HG03103 (cell line): ENCODE data around the gene SLIT3.

ENCODE experiments used
- ATAC-seq: cut with Tn5 transposase; IDR thresholded peaks from one replicate; pipeline ENCODE4 v1.9.1; 2021; ENCODE audit warnings: low read depth; ENCODE audit not compliant: unreplicated experiment

The SLIT3 gene

DNA sequence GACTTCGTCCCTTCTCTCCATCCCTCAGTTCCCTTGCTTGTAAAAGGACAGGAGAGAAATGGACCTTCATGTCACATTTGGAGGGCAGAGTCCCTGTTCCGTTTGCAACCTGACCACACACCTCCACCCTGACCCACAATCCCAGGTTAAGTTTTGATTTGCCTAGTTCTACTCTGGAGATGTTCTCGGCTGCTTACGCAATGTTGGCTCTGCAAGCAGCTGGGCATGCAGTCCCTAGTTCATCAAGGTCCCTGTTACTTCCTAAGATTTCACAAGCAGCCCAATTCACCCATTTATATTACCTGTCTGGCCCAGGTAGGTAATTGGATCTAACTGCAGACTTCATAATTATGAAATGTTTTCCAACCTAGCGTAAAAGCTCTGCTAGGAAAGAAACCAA is 28.8 kb downstream of the SLIT3 start:
- no peak for ATAC-seq

DNA sequence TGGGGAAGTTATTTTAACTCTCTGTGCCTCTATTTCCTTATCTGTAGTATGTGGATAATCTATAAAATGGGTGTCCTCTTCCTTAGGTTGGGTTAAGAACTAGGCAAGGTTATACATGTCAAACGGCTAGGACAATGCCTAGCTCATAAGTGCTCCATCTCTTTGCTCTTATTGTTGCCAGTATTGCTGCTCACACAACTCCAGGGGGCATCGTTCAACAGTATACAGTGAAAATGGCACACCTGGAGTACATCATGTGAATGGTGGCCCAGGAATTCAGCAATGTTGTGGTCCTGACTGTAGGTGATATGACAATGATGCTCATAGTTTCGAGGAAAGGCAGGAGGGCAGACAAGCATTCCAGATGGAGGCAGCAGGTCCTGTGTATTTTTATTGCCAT is 30.1 kb downstream of the SLIT3 start:
- ATAC-seq, result no peak

DNA sequence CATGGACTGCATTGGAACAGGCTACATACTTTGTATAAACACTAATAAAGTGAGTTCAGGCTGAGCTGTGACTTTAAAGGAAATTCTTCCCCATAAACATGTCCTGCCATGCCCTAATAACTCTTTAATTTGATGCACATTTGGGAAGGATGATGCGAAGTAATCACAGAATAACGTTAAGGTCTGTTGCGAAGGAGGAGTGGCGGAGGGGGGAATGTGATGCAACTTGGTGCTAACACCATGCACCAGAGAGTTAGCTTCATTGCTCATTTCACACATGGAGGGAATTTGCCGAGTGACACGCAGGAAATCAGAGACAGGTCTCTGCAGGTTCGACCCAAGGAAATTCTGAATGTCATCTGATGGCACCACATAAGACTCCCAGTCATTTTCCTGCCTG is 32.9 kb downstream of the SLIT3 start:
- ATAC-seq, result no peak

DNA sequence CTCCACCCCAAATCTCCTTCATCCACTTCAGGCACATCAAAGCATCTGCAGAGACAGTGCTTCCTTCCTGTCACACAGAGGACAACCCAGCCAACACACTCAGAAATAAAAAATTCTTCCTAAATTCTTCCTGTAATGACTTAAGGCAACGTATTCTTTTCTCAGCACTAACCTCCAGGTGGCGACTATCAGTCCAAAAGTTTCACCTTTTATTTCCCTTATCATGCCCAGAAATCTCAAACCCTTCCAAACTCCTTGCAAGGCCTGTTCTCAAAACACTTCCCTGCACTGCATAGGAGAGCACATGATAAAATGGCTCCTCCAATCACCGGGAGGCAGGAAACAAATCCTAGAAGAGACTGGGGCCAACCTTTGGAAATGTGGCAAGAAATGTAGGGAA is 35.1 kb downstream of the SLIT3 start:
- no peak for ATAC-seq

DNA sequence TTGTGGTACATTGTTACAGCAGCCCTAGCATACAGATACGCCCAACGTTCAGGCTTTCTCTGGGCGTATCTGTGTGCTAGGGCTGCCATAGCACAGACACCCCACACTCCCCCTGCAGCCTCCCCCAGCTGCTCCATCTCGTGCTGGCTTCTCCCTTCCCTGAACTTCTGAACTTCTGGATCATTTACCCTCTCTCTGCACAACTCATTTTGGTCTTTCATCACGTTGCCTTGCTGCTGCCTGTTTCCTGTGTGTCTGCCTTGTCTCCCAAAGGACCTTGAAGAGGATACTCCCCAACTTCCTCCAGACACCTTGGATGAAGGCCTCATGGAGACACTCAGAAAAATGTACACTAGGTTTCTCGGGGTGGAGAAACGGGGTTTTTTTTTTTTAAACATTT is 37.3 kb downstream of the SLIT3 start:
- ATAC-seq, result no peak

DNA sequence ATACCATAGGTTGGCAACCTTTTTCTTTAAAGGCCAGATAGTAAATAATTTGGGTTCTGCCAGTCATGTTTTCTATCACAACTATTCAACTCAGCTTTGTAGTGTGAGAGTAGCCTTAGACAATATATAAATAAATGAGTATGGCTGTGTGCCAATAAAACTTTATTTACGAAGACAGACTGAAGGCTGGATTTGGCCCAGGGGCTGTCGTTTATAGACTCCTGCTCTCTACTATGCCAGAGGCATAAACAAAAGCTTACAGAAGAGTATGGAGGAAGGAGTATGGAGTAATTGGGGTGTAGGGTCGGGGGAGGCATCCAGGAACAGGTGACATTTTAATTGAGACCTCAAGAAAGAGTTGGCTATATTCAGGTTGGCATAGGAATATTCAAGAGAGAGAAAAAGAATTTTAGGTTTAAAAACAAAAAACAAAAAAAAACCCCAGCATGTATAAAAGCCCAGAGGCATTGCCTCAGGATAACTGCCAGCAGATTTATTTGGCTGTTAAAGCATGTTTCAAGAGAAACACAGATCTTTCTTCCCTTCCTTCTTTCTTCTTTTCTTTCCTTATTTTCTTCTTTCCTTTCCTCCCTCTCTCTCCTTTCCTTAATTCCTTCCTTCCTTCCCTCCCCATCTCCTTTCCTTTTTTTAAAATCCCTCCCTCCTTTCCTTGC is 39.9 kb downstream of the SLIT3 start:
- no peak for ATAC-seq

DNA sequence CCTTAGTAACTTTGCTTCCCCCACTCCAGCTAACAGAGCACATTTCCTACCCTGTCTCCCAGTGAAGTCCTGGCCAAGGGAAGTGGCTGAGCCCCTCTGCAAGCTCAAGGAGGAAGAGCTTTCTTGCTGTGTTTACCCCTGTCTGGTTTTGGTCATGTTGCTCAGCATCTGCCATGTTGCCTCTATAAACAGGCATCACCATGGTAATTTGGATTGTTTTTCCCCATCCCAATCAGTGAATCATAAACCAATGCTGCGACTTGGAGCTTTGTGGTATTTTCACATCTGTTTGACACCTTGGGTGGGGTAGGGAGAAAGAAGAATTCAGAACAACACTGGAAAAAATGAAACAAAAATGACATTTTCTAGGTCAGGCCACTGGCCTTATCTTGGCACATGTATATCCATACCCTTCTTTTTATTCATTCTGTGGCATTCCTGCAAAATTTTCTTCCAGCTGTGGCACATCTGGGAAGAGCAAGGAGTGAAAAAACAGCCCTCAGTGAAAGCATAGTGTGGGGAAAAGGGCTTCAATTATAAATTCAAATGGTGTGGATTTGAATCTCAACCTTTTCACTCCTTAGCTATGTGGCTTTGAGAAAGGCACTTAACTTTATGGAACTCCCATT is 42.5 kb downstream of the SLIT3 start:
- ATAC-seq, result no peak

DNA sequence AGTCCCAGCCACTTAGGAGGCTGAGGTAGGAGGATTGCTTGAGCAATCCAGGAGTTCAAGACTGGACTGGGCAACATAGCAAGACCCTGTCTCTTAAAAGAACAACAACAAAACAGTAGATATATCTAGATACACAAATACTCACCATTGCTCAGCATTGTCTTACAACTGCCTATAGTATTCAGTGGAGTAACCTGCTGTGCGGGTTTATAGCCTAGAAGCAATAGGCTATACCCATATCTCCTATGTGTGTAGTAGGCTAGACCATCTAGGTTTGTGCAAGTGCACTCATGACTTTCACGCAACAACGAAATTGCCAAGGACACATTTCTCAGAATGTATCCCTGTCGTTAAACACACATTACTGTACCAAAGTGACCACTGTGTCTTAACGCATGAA is 44.7 kb downstream of the SLIT3 start:
- no peak for ATAC-seq

DNA sequence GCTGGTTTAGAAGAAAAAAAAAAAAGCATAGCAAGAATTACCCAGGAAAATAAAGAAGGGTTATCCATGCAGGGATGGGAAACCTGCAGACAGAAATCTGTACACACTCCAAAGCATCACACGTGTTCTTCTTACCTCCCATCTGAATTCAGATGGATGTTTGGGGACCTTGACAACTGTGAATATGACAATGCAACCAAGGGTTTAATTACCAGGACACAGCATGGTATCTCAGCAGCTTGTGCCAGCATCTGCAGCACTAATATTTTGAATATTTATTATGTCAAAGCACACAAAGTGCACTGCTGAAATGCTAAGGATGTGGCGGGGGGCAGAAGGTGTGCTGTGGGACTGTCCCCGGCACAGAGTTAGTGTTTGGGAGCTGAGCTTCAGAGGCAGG is 47.9 kb downstream of the SLIT3 start:
- no peak for ATAC-seq

DNA sequence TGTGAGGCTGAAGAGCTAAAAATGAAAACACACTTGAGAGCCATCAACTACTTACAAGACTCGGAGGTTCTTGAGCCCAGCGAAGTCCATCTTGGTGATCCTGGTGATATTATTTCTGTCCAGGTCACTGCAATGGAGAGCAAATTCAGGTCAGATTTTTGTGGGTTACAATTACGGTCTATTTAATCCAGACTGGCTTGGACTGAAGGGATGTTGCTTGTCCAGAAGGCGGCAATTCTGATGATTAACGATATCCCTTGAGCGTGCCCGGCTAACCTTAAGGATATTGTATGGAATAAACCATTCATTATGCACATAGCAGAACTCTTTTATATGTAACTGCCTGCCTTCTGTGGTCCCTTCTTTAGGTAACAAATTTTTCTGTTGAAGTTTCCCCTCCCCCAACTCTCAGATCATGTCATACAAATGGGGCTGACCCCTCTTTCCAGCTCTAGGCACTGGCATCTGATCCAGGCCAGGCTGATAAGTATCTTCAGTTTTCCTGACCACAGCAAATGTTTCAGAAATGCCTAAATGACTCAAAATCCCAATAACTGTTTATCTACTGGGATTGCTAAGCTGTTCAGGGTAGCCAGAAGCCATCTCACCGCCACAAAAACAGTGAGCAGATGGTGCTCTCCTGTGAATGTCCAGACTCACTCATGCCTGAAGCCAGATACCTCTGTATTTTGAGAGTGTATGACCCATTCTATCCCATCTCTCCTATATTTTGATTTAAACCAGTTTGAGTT is 49.4 kb downstream of the SLIT3 start:
- ATAC-seq, result no peak

DNA sequence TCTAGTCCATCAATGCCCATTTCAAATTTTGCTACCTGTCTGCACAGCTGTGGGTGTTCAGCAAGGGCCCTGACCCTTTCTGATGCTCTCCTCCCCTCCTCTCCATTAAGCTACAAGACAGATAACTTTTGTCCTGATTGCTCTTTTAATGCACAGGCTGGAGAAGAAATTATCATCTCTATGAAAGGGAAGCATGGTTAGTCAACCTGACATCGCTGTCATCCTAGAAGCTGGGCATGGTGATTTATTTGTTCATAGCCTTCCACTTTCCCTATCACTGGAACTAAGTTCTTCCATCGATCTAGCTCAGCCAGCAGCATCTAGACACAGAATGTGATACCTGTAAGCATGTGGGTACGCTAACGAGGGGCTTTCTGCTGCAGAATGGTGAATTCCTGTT is 50.1 kb downstream of the SLIT3 start:
- ATAC-seq, result no peak

DNA sequence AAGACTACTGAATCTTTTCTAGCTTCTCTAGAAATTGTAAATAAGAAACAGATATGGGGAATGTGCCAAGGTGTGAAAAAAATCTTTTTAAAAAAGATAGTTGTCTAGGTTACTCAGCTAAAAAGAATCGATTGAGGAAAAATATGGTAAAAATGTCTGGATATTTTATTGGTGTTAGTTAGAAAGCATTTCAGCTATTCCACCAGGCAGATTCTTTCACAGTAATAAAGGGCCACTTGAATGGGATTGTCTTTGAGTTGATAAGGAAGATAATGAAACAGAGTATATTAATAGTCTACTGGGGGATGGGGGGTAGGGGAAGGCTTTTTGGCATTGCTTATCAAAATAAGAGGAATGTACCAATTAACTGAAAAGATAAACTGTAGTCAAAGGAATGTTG is 51.9 kb downstream of the SLIT3 start:
- no peak for ATAC-seq

DNA sequence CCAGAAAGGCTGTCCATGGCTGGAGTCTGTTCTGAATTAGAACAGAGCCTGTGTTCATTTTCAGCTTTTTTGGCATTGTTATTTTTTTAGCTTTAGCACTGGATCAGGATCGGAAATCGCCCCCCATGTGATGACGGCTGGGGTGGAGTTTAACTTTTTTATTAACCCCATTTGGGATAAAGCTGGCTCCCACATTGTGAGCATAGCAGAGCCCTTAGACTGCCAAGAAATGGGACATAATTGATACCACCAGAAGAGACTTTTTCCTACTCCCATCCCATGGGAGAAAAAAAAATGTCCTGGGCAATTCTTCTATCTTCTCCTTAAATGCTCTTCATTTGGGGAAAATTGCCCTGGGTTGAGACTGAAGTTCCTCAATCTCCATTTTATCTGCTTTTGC is 52.4 kb downstream of the SLIT3 start:
- no peak for ATAC-seq

DNA sequence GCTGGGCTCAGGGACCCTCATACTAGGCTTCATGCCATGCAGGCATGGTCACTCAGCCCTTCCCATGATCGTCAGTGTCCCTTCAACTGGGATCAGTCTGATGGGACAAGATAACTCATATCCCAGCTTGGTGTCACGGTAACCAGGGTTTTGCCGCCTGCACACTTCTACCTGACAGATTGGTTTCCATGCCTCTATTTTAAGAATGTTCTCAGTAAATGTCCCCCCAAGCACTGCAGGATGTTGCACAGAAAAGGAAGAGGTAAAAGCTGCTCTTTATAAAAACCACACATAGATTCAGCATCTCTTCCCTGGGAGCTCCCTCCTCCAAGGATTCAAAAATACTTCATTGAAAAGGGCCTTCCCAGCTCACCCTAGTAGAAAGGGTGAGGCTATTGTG is 56.1 kb downstream of the SLIT3 start:
- no peak for ATAC-seq

DNA sequence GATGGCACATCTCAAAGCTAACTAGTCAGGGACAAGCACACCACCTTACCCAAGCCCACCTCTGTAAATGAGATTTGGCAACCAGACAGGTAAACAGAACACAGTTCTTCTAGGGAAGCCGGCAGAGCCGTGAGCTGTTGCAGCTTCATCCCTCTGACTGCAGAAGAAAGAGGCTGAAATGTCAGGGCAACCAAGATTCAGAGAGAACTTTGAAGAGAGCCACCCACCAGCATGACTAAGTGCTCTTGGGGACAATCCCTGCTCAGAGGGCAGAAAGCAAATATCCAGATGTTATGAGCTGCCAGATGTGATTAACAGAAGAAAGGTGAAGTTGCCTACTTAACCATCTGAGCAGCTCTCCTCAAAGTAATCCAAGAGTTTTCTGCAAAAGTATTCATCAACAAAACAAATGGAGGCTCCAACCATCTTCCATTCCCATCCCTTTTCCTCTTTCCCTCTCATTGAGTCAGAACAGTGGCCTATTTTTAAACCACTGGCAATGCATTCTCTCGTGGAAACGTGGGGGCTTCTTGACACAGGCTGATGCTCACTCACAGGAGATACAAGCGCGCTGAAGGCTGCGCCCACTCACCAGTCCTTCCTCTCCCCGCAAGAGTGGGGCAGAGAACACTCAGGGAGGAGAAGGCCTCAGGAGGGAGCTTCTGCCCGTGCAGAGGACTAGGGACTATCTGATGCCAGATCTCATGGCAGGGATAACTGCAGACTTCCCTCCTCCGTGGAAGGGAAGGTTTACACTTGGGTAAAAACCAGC is 57.1 kb downstream of the SLIT3 start:
- ATAC-seq, result no peak

DNA sequence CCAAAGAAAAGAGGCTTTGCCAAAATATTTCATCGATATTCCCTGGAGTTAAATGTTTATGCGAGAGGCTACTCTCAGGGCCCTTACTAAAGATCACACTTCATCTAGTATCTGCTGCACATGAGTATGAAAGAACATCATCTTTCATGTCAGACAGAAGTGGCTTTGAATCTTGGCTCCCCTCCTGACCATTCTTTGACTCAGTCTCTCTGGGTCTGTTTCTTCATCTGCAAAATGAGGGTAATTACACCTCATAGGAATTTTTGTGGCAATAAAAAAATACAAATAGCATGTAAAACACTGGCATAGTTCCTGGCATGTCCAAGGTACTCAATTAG is 58.1 kb downstream of the SLIT3 start:
- no peak for ATAC-seq

DNA sequence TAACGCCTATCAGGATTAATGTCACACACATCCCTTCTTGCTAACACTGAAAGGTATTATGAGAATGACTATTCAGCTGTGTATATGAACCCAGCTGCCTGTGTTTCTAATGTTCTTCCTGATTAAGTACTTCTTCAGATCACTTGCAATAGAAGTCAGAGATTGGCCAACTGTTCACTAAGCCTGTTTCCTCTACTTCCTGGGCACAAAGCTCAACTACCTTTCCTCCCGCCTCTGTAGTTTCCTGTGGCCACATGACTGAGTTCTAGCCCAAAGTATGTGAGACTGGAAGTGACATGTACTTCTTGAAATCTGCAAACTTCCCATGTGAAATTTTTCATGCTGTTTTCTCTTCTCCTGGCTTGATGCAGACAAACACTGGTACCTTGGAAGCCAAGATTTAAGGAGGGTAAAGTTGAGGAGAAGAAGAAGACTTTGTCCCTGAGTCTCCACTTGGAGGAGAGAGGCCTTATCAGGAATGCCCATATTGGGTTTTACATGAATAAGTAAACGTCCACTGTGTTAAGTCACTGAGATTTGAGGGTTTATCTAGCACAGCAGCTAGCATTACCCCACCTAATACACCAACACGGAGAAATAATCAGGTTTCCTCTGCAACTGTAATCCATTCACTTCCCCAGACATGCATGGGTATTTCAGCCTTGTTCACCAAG is 58.6 kb downstream of the SLIT3 start:
- no peak for ATAC-seq

DNA sequence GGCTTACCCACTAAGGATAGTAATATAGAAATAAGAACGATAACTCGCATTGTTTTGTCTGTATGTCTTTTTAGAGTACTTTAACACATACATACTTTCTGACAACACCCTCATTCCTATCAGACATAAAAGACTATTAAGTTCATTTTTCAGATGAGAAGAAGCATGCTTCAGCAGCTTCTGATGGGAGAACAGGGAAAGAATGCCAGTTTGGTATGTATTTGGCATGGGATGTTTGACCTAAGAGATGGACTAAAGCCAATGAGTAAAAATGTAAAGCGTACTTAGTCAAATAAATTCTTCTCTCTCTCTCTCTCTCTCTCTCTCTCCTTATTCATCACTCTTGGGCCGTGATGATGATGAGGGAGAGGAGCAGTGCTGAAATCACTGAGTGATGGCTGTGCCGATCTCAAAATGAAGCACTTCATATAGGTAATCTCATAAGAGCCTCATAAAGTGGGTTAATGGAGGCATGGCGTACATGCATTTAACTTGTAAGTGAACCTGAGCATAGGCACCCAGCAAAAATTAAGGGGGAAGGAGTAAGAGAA is 71.5 kb downstream of the SLIT3 start:
- ATAC-seq, result no peak

DNA sequence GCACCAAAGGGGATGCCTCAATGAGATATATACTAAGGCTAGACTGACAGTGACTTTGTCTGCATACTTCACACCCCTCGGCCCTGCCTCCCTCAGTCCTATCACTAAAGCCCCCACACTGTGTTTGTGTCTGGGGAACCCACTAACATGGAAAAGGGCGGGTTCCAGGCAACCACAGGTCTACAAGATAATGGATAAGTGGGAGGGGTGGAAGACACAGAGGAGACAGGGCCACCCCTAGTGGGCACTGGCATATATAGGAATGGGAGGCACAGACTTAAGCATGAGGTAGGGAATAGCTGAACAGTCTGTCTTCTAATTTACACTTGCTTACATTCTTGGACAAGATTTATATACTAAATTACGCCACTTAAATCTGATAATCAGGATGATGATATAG is 74.0 kb downstream of the SLIT3 start:
- no peak for ATAC-seq

DNA sequence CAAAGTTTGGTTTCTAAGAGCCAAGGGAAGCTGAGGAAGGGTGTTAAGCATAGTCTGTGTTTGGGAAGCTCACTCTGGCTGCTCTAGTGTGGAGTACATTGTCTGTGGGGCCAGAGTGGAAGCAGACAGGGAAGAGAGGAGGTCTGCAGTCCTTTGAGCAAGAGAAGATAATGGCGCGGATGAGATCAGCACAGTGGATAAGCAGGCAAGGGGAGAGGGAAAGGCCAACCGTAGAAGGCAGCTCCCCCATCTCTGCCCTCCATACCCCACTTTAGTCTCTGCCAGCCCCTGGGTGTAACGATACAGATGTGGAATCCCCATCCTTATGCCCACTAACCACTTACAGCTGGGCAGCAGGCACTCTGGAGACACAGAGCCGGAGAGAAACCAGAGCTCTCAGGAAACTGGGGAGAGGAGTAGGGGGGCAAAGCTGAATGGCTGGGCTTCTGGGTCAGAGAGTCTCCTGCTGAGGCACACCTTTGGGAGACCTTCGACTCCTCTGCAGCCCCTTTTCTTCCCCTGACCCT is 75.0 kb downstream of the SLIT3 start:
- ATAC-seq, result no peak
